ENCODE results near the gene FGFBP1.

FGFBP1 gene

DNA sequence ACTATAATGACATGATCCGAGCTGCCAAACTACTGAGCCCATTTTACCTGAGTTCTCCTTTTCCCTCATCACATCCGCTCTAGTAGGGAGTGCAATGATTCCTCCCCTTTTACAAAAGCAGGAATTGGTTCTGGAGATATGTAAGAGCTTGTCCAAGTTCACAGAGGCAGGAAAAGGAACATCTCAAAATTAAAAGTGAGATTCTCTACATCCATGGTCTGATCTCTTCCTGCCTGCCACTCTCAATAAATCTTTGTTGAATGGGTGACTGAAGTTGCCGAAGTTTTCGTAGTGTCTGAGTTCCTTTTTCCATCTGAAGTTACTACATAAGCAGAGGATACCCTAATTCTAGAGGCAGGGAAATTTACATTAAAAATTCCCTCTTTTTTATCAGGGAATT lies at the start of gene FGFBP1:
TSS of gene FGFBP1 (minus strand) at position 101 of the 400 bp plus-strand sequence. CDS start 2,108 bp downstream, outside the sequence.
- DNase-seq (ENCODE audit: low read depth, low spot score): no peak

DNA sequence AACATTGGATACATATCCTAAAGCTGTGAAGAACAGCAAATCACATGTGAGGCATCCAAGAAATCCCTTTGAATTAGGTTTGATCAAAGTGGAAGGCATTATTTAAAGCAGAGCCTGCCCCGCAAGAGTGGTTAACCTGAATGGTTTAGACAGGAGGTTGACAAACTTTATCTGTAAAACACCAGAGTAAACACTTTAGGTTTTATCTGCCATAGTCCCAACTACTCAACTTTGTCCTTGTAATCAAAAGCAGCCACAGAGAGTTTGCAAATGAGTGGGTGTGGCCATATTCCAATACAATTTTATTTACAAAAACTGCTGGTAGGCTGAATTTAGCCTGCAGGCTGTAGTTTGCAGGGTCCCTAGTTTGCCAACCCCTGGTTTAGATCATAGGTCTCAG lies 49.7 kb upstream of the FGFBP1 start:
- no peak for DNase-seq (ENCODE audit: low read depth, low spot score)

DNA sequence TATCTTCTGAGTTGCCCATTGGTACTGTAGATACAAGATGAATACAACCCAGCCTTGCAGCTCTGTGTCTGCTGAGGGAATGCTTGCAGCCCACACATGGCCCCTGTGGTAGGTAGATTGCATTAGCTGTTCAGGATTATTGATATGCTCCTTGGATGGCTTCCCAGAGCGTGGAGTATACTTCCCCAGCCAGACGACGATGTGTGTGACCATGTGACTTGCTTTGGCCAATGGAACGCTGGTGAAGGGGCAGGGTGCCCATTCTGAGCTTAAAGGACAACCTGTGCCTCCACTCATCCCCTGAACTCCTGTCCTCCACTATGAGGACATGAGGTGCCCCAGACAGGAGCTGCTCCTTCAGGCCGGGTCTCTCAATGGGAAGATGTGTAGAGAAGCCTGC lies 48.4 kb upstream of the FGFBP1 start:
- DNase-seq (ENCODE audit: low read depth, low spot score): no peak

DNA sequence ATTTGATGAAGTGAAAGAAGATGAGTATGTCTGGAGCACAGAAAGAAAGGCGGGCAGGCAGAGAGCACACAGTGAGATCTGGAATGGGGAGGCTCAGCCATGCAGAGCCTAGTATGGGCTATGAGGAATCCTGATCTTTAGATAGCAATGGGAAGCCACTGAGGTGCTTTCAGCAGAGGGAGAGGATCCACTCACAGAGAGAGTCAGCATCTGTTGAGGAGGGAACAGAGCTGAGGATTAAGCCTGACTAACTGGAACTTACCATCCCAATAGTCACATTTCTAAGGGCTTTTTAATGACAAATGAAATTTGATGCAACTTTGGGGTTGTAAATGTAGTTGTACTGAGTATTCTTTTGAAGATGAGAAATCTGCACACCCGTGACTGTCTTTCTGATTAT lies 45.1 kb upstream of the FGFBP1 start:
- DNase-seq (ENCODE audit: low read depth, low spot score): no peak

DNA sequence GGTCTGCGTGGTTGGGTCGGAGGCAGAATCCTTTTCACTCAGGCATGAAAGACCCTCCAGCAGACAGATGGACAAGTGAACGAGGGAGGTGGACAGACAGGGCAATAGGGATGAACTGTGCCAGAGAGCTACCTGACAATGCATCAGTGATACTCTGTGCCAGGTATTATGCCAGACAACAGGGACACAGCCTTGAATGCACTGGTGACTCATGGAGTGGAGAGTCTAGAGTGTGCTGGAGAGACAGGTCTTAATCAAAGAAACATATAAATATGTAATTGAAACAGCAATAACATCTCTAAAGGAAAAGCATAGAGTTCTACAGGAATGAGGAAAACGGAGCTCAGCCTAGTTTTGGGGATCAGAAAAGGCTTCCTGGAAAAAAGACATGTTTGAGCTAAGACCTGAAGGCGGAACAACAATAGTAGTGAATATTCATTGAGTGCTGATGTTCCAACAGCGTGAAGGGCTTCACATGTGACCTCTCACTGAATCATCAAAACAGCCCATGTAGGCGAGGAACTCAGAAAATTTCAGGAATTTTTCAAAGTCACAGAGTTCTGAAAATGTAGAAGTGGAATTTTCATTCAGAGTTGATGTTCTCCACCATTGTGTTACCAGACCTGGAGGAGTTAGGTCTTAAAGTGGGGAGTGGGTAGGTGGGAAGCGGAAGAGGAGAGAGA lies 44.4 kb upstream of the FGFBP1 start:
- DNase-seq (ENCODE audit: low read depth, low spot score): no peak

DNA sequence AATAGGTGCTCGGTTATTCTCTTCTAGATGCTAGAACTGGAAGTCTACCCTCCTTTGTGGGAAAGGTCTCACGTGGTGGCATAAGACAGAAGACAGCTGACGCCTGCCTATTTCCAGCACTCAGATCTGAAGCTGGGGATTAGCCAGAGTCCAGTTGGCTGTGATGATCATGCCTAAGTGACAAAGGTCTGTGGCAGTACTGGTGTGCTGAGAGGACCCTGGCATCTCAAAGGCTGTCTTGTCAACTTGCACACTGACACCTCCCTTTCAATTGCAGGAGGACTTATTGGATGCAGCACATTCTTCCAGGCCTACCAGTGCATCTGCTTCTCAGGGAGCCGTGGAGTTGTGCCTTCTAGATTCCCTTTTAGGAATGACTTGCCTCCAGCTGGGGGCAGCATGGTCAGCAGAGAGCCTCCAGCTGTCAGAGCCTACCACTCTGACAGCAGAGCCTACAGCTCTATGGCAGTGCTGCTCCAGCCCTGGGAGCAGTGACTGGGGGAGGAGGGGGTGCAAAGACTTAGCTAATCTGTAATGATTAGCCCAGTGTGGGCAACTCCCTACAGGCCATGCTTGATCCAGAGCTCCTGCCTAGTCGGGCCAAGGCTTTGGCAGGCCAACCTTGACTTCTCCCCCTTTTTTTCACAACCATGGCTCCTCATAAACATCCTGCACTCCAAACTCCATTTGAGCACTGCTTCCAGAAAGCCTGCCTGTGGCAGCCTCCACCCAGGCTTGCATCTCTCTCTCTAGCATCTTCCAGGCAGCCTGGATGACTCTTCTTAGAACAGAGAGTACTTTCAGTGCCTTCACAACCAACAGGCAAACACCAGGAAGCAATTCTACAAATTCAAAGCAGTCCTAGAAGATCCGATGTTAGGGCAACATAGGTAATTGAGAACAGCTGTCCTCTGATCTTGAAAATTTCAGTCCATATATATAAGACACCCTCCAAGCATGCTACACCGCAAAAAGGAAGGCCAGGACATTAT lies 38.2 kb upstream of the FGFBP1 start:
- DNase-seq (ENCODE audit: low read depth, low spot score): no peak

DNA sequence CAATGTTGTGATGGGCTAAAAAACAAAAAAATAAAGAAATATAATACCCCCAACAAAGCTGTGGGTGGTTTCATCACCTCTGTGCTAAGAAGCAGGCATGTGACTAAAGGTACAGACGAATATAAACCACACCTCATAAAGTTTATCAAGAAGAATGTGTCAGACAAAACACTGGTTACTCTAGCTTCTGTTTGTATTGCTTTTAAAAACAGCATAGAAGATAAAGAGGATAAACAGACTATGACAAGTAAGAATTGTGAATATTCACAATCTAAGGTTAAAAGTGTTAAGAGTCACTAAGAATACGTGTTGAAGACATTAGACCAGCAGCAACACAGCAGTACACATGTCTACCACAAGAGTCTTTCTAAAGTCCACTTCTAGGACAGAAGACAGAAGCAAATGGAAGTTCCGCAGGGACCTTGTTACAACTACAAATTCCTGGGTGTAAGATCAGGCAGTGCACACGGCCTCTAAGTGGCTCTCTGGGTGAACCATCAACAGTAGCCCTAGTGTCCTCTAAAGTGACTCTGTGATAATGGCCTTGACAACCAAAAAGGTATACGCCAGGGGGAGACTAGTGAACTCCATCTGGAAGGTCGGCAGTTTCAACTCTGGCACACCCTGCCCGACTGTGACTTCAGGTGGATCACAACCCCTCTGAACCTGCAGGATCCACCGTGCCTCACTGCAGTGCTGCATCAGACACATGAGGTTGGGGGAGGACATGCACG lies 32.7 kb upstream of the FGFBP1 start:
- DNase-seq (ENCODE audit: low read depth, low spot score): no peak

DNA sequence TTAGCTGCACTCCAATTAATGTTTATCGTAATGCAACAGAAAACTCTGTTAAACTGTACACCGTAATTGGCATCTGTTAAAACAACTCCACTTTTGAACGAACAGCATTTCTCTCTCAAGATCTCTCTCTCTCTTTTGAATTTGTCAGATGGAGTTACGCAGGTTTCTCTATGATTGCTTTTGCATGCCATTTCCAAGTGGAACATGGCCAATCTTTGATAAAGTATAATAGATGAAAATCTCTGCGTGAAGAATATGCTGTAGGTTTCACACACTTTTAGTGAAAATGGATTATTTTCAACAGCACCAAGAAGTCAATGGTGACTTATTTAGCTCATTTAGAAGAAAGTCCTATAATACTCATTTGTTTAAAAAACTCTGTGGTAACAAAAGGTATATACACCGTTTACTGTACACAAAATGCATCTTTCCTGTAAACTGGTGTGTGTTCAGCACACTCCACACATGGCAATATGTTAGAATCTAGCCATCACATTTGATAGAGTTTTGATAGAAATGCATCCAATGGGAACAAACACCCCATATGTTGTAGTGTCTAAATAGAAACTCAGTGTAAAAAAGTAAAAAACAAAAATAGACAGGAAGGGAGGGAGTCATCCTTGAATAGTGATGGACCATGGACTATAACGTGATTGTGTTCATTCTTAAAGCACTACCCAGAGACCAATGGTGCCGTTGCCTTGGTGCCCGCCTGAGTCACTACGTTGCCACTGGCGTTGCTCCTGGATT lies 30.2 kb upstream of the FGFBP1 start:
- no peak for DNase-seq (ENCODE audit: low read depth, low spot score)

DNA sequence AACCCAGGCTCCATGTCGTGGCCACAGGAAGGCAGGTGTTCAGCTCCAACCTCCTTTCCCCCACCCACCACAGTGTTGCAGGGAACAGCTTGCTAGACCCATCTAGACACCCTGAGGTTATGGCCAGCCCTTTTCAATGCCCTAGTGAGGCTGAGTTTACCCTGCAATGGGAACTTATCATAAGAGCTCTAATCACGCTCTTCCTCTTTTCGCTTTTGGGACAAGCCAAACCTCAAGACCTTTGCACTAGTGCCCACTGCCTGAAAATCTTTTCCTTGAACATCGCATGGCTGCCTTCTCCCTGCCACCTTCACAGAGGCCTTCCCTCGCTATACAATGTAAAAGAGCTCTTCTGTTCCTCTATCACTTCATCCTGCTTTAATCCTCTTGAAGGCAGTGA lies 26.8 kb upstream of the FGFBP1 start:
- no peak for DNase-seq (ENCODE audit: low read depth, low spot score)

DNA sequence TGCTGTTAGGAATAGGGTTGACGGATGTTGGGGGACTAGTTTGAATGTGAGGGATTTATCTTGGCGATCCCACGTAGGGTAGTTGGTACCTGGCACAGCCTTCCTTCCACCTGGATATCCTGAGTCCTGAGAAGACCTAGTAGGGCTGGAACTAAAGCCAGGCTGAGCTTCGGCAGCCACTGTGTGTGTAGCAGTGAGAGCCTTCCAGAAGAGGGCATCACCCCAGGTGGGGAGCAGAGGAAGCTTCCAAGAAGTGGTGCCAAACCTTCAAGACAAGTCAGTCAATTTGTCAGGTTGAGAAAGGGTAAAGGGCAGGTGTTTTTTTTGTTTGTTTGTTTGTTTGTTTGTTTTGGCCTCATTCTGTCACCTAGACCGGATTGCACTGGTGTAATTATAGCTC lies 25.6 kb upstream of the FGFBP1 start:
- no peak for DNase-seq (ENCODE audit: low read depth, low spot score)

DNA sequence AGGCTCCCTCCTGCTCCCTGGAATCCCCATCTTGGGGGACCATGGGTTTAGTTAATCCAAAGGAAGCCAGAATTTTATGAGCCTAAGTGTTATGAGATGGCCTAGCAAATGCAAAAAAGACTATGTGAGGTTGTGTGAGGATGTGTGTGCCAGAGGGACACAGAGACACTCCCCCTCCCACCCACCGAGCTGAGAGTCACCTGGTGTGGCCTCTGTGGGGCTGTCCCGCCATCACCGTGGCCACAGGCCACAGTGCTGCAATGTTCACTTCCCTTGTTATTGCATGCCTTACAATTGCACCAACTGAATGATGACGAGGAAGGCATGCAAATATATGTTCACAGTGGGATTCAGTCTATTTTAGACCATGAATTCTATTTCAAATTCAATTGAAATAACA lies 25.0 kb upstream of the FGFBP1 start:
- no peak for DNase-seq (ENCODE audit: low read depth, low spot score)

DNA sequence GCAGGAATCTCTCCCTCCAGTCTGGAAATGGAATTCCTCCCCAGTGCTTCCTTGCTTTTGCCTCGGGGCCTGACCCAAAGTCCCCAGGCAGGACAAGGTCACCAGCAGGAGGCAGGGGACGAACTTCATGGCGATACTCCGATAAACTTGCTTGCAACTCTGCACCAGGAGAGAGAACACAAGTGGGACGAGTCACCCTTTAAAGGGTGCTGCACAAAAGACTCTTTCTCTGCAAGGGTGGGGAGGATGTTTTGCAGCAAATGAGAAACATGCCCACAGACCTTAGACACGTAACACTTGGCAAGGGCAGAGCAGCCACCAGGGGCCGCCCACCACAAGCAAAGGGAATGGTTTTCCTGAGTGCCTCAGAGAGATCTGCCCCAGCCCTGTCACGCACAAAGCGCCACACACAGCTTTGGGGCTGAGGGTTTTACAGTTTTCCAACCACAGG lies 24.5 kb upstream of the FGFBP1 start, which contains the start of gene FGFBP2:
TSS of gene FGFBP2 (minus strand) at position 175 of the 451 bp plus-strand sequence. CDS start at position 129, 46 bp downstream.
- DNase-seq (ENCODE audit: low read depth, low spot score): peak; percentile 25

DNA sequence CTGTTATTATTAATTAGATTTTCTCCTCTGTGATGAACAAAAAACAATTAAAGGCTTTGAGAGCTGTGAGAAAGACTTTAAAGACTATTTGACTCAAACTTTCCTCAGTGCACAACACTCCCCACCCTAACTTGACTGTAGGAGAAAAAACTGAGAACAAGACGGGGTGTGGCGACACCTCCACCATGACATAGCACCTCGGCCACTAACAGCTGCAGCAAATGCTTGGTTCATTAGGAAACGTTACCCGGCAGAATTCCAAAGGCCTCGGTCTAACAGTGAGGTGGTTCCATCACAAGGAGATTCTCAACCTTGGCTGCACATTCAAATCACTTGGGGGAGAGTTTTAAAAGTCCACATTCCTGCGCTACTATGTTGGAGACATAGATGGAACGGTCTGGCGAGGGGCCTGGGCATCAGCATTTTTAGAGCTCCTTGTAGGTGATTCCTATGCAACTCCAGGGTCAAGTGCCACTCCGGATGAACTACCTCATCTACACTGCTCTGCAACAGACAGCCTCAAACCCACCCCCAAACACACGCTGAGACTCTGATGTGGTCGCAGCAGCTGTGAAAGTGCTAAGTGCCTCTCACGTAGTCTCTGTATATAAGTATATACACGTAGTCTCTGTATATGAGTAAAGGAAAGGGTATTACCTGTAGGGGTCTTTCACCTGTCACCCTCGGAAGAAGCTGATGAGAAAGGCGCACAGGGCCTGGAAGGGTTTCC lies 23.4 kb upstream of the FGFBP1 start:
- DNase-seq (ENCODE audit: low read depth, low spot score): no peak

DNA sequence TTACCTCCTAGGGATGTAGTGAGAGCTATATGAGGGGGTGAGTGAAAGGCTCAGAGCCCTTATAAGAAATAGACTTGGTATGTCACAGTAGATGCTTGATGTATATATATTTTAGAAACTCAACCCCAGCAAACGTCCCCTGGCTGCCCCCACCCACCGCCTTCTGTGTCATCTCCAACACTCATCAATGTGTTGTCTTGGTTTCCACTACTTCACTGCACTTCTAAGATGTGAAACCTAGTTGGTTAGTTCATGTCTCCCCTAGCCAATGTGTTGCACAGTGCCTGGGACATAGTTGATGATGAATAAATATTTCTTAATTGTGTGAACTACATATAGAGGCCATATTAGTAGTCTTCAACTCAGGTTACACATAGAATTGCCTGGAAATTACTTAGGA lies 20.0 kb upstream of the FGFBP1 start:
- no peak for DNase-seq (ENCODE audit: low read depth, low spot score)

DNA sequence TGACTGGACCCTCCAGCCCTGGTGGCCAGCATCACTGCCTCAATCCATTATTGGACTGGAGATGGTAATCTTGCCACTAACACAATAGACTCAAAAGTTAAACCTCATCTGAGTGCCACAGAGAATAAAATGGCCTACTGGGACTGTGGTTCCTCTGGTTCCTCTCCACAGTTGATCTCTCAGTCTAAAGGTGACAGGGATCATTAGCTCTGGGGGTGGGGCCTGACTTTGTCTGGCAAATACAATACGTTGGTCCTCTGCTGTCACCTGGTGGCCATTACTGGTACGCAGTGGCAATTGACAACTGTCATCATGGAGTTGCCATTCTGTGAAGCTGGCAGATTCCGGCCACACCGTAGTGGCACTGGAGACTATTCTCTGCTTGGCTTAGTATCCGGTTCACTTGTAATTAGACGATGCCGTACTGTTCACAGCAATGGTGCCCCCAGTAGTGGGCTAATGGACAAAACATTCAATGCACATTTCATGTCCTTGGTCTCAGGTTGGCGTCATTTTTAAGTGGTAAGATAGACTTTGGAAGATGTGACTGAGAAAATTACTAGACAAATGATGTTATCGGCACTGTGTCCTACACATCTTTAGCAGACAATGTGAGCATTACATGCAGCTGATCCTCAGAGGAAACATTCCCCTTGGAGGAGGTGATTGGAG lies 17.8 kb upstream of the FGFBP1 start:
- DNase-seq (ENCODE audit: low read depth, low spot score): no peak

DNA sequence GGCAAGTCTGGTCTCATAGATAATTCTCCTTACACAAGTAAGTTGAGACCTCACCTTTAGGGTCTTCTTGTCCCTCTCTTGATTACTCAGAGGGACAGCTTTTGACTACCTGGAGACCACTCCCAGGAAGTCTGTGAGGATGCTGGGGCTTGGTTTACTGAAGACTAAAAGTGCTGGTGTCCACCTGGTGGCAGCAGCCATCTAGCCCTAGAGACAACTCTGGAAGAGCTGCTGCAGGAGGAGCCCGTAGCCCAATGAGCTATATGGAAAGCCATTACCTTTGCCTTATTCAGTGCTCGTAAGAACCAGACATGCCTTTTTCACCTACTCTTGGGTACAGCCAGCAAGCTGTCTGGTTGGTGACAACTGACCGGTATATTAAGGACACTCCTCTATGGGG lies 17.1 kb upstream of the FGFBP1 start:
- no peak for DNase-seq (ENCODE audit: low read depth, low spot score)

DNA sequence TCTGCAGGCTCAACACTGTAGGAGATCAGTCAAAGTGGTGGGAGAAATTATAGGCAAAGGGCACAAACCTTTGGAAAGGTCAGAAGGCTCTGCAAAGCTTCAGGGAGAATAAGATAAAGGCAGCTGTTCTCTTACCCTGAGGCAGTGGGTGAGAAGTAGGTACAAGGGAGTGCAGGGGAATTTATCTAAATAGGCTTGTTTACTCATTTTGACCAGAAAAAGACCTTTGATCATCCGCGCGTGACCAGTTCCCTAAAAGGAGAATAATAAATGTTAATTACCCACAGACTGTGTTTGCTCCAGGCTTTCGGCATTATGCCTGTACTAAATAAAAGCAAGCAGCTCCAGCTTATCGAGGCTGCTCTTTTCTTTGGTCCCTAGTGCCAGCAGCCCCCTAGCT lies 15.1 kb upstream of the FGFBP1 start:
- DNase-seq (ENCODE audit: low read depth, low spot score): no peak

DNA sequence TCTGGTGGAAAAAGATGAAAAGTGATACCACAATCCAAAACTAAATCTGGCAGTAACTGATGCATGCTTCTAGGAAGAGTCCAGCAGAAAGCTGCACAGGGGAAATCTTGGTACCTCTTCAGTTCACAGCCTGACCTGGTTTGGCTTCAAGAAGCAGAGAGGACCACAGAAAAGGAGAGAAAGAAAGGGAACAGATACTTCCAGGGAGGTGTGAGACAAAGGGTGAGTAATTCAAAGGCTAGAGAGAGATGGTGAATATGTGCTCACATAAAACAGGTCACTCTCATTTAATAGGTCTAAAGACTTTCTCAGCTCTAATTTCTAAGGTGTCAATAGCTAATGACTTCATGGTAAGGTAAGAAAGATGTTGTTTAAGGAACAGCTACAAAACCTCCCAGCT lies 13.2 kb upstream of the FGFBP1 start:
- DNase-seq (ENCODE audit: low read depth, low spot score): no peak

DNA sequence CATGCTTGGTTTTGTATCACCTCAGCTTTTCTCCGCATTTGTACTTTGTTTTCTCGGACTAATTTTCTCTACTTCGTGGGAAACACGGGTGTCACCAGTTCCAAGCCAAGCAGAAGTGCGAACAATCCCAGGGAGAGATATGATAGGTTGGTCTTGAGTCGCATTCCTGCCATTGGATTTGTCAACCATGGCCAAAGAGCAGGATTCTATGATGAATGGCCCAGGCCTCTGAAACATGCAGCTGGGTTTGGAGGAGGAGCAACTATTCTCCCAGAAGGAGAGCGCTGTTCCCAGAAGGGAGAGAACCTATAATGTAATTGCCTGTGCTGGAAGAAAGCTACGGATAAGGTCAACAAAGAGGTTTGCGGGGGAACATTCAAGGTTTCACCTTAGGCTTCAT lies 10.3 kb upstream of the FGFBP1 start:
- DNase-seq (ENCODE audit: low read depth, low spot score): no peak

DNA sequence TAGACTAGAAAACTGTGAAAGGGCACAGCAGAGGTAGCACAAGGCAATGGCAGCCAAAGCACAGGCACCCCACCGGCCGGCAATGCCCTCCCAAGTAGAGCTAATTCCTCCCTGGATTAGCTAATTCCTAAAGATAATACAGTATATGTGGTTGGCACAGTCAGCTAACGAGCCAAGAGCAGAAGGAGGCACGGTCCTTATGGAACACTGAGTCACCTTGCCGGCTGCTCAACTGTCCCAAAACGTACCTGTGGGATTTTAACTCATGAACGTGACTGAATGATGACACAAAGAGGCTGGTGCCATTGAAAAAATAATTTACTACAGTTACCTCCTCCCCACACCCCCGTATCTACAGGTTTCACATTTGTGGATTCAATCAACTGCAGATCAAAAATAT lies 9.1 kb upstream of the FGFBP1 start:
- DNase-seq (ENCODE audit: low read depth, low spot score): no peak

Data from brain pericyte (primary cell).